GM18870 (cell line): ENCODE results near the gene IGF2BP2.
"Not testable (repeated sequence)": the region's sequence is repeated elsewhere in the genome, so short reads cannot be mapped to it uniquely, and the experiment has no call there.

Source experiments
- ATAC-seq: cut with Tn5 transposase; IDR thresholded peaks from one replicate; pipeline ENCODE4 v1.9.1; 2021; ENCODE audit warnings: moderate library complexity; ENCODE audit not compliant: unreplicated experiment

IGF2BP2 gene

DNA sequence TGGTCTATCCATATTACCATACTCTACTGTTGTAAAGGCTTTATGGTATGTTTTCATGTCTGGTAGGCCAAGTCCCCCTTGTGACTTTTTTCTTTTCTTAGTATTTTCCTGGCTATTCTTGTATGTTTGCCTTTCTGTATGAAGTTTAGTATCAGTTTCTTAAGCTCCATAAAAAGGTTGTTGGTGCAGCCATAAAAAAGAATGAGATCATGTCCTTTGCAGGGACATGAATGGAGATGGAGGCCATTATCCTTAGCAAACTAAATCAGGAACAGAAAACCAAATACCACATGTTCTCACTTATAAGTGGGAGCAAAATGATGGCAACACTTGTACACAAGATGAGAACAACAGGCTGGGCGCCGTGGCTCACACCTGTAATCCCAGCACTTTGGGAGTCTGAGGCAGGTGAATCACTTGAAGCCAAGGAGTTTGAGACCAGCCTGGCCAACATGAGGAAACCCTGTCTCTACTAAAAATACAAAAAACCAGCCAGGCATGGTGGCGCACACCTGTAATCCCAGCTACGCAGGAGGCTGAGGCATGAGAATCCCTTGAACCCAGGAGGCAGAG lies 13.7 kb upstream of the IGF2BP2 start:
- ATAC-seq: not testable (repeated sequence)

GRCh38 chr3:185837414-185837813 lies 12.6 kb upstream of the IGF2BP2 start:
- ATAC-seq: no peak

- ATAC-seq: no peak
Observed at GRCh38 chr3:185831990-185832389, 7.1 kb upstream of the IGF2BP2 start.

GRCh38 chr3:185831195-185831594 lies 6.4 kb upstream of the IGF2BP2 start:
- ATAC-seq: no peak

DNA sequence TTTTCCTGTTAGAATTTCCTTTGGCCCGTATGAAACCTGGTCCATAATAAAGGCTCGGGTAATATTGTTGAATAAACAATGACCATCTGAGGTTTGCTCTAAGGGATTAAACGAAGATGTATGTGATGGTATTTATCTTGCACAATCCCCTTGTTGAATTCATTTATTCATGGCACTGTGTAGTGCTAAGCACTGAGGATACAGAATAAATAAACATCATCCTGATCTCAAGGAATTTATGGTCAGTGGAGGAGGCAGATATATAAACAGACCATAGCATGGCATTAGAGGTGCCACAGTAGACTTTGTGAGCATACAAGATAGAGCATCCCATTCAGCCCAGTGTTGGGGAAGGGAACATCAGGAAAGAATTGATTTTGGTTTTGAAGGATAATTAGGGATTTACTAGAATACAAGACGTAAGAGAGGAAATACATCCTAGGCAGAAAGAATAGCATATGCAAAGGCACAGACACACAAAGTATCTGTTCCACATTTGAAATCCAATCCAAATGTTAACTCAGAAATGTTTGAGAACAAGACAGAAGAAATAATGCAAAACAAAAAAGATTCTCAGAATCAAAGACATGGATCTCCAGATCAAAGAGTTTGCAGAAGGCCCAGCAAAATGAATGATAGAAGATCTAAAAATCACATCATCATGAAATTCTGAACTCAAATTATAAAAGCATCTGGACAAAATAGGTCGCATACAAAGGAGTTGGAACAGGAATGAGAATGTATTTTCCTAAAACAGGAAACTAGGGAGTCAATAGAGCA lies 5.4 kb upstream of the IGF2BP2 start:
- no peak for ATAC-seq

DNA sequence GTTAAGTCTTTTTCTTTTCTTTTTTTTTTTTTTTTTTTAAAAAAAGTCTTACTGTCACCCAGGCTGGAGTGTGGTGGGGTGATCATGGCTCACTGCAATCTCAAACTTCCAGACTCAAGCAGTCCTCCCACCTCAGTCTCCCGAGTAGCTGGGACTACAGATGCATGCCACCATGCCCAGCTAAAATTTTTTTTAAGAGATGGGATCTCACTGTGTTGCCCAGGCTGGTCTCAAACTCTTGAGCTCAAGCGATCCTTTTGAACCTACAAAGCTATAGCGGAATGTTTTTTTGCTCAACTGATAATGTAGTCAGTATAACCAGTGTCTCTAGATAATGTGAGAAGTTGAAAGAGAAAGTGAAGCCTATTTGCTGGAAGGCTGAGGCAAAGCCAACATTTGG lies 3.9 kb upstream of the IGF2BP2 start:
- no peak for ATAC-seq

DNA sequence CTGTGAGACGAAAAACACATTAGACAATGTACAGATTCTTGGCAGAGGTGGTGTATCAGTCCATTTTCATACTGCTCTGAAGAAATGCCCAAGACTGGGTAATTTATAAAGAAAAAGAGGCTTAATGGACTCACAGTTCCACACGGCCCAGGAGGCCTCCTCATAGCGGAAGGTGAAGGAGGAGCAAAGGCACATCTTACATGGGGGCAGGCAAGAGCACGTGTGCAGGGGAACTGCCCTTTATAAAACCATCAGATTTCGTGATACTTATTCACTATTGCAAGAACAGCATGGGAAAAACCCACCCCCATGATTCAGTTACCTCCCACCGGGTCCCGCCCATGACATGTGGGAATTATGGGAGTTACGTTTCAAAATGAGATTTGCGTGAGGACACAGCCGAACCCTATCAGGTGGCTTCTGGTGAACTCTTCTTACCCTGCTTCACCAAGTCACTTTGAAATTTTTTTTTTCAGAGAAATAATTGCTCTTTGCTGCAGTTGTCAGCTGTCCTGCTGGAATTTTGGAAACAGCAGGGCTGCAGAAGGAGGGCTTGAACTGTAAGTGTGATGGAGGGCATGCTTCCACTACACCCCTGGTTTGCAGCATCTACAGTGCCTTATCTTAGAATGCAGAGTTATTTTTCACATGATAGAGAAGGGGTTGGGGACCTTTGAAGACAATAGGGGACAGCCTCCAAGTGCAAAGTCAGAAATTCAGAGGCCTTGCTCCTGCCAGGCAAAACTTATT lies 2.9 kb upstream of the IGF2BP2 start:
- ATAC-seq: no peak

DNA sequence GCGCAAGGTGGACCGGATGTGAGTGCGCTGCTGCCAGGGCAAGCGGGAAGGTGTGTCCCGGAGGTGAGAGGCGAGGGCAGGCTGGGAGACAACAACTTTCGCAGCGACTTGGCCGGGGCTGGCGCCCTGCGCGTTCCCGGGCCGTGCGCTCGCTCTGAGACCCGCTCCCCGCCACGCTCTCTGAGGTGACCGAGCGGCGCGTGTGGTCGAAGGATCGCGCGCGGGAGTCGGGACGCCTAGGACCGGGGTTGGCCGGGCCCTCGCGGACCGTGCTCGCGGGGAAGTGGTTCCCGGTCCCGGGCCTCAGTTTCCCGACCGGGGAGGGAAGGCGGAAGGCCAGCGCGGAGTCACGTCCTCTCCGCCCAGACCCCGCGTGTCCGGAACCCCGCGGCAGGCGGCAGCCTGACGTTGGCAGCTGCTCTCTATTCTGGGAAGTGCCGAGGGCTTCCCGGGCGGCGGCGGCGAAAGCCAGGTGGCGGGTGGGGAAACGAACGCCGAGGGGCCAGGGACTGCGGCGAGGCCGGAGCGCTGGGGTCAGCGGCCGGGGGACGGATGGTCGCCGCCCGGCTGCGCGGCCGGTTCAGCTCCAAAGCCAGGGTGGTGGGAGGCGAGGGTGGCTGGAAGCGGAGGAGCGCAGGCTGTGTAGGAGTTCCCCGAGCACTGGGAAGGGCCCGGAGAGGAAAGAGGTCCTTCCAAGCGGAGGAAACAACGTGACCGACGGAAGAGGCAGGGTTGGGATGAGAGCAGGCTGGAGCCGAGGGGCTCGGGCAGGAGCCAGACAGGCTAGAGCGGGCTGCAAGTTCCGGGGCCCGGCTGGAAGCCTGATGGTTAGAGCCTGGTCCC lies 1.0 kb upstream of the IGF2BP2 start:
- no peak for ATAC-seq

DNA sequence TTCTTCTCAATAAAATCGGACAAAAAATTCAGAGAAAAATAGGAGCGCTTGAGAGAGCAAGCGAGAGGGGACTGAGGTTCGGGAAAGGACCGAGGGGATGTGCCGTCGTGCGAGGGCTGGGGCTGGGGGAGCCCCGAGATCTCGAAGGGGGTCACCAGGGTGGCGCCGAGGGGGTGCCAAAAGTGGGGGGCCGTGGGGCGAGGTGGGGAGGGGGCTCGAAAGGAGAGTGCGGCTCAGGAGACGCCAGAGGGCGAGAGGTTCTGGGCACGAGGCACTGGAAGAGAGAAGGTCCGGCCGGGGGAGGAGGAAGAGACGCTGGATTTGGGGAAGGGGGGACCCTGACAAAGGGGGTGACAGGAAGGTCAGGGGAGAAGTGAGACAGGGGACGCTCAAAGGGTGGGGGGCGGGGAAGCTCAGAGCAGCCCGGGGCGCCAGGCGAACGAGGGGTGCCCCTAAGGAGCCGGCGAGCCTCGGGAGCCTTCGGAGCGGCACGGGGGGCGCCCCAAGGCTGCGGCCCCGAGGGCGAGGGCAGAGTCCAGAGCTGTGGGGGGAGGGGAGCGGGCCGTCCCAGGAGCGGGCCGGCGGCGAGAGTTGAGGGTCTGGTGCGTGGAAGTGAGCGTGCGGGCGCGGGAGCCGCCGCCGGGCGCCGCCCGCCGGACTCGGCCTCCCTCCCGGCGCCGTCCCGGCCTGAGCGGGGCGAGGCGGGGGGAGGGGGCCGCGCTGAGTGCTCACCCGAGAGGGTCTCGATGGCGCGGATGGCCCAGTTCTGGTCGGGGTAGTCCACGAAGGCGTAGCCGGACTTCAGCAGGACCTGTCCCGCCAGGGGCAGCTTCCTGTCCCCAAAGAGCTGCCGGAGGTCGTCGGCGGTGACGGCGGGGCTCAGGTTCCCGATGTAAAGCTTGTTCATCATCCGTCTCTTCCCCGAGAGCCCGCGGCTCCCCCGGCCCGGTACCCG lies 514 bp downstream of the IGF2BP2 start:
- ATAC-seq: no peak

GRCh38 chr3:185823078-185824044 lies 1.5 kb downstream of the IGF2BP2 start:
- no peak for ATAC-seq

DNA sequence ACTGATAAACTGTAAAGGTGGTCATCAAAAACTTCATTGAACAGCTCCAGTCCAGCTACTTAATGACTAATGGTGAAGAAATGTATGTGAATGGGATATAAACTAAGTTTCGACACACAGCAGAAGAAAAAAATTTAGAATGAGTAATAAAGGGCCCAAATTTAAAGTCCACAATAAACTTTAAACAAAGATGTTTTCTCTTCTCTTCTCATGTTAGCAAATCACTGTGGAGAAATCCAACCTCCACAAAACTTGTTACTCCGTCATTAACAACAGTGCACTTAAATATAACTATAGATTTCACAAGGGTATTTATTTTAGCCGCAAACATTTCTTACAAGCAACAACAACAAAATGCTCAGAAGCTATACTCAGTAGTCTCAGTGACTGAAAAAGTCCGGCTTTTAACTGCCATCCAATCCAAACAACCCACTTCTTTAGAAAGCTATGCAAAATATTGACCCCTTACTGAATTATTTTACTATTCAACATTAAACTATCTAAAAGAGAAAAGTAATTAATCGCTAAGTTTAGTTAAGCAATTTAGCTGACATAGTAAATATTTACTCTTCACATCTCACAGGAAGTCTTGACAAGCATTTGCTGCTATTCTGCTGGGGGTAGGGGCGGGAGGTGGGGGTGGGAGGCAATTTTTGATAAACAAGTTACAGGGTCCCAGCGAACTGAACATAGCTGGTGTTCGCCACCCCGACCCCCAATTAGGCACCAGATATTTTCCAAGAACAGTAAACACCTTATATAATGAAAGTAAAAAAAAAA lies 2.4 kb downstream of the IGF2BP2 start:
- ATAC-seq: no peak

DNA sequence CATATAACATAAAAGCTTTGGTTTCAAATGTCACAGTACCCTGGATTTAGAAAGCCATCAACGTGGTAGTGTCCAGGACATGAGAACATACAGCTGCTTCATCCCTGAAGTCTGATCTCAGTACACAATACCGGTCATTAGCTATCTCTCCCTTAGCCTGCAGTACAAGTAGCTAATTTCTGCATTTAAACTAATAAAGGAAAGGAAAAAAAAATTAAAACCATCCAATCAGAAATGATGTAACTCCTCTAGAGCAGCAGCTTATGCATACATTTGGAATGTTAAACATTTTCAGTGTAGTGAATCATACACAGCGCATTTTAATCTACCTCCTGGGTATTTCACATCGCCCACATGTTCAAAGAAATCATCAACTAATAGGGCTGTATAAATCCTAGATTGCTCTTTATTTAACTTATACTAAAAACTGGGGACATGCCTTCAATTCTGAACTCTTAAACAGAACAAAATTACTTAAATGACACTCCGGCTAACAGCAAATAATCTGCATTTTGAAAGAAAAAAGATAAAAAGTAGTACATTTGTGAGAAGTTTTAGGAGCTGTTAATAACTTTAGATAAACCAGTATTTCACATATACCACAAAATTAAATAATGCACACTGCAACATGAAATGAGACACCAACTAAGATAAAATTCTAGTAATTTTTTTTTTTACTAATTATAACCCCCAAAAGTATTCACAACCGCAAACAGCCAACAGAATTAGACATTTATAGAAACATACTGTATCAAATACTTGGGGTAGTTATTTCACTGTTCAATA lies 3.7 kb downstream of the IGF2BP2 start:
- no peak for ATAC-seq

DNA sequence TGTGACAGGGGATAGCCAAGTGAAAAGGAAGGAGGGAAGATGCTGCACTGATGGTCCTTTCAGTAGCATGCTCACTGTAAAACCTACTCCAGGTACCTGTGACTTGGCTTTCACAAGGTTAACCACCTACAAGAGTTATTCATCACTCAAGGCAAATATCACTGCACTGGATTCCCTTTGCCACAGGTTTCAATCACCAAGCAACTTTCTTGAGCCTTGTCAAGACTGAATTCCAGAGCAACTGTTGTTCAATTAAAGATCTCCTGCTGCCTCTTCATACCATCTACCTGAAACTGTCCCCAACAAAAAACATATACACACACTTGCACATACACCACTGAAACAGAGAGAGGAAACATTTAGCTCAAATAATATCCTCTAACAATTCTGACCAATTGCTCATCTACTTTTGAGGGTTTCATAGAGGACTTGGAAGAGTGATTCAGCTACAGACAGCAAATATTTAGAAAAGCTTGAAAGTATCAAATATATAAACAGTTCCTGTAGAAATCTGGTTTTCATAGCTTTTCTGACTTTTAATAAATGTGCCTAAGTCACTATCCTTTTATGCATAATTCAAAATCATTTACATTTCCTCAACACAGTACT lies 6.5 kb downstream of the IGF2BP2 start:
- no peak for ATAC-seq

DNA sequence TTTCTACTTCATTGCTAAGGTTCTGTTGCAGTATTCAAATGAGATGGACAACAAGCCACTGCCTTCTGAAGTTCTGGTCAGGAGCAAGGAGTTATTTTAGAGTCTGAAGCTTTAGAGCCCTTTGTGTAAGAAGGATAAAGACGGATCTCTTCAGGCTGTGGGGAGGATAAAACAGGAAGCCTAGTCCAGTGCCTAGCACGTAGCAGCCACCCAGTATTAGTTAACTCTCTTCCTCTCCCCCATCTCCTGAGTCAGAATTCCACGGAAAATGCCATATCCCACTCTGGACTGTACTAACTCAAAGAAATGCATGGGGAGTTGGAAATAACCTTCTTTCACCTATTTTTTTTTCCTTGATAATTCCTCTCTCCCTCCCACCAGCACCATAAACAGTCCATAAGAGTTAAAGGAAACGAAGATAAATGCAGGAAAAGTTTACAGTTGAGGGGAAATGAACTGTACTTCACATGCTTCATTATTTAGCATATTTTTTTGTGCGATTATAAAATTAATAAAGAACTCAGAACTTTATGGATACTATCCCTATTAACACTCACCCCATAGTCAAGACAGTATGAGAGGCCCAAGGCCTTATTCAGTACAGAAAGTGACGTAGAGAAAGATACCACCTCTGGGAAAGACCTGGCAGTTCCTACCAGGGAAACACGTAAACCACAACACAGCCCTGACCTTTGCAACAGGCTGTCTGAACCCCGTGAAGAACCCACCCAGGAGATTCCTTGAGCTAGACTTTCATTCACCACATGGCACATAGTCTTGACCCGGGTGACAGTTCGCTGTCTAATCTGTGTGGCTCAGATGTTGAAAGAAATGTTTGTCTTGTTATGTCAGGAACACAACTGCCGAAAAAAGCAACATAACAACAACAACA lies 9.2 kb downstream of the IGF2BP2 start:
- ATAC-seq: no peak

DNA sequence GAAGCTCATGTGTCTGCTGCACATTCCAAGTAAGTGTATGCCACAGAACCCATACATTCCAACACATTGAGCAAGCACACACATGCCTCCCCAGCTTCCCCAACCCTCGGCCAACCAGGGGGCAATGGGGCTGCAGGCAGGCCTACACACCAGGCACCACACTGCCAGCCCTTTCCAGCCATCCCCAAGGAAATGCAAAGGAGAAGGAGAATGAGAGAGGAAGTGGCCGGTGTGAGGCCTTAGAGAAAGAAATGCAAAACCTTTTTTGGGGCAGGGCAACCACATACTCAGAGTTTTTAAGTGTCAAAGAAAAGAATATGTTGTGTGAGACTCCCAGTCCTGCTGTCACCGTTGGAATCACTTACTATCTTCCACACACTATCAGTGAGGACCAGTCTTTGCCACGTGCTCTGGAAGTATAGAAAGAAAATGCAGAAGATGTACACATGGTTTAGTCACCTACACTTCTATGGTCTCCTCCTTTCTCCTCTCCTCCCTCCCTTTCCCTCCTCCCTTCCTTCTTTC lies 11.1 kb downstream of the IGF2BP2 start:
- ATAC-seq: no peak

DNA sequence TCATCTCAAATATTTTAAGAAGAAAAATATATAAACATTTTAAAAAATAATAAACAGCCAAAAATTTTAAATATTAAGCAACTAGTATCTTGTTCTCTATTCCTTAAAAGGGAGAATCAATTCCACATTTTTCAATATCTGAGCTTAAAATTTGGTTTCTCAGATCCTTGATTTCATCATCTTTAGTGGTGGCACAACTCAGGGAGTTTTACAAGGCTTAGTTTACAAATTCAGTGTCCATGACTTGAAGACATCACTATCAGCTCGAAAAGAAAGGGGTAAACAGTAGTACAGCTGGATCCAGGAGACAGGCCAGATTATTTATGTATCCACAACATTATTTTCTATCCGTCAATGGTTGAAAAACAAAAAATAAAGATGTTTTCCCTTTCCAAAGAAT lies 11.6 kb downstream of the IGF2BP2 start:
- no peak for ATAC-seq
